ENCODE results near the gene GPSM1.
A peak's percentile ranks its signal among the peaks of the same experiment; 100 is the strongest.

GPSM1 gene

GRCh38 chr9:136342181-136343120, 15.1 kb downstream of the GPSM1 start:
- H3K4me3 ChIP-seq (replicated peaks; ENCODE audit: insufficient read depth, low read length), result peak overlapping the region; percentile 35

DNA sequence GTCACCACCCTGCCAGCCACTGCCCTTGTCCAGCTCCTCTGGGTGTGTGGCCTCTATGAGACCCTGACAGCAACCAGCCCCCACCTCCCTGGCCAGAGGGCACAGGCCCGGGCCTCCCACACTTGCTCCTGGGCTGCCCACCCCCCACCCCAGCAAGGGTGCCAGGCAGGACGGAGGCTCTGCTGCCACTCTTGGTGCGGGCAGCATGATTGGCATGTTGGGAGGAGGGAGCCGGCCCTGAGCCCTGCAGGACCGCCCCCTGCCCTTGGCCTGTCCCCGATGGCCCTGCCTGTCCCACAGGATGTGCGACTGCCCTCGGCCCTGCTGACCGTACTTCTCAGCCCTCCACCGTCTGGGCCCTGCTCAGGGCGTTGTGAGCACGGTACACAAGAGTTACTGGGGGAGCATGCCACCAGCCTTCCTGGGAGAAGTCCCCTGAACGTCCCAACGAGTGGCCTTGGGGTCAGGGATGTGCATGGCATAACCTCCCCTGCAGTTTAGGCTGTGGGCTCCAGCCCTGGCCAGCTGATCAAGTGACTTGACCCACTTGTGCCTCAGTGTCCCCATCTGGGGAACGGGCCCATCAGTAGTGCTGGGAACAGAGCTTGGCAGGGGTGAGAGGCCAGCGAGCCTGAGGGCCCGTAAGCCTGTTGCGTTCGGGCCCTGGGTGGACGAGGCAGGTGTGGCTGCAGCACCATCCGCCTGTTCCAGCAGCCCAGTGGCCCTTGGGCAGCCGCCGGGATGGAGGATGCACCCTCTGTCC, 16.0 kb downstream of the GPSM1 start:
- H3K27ac ChIP-seq (replicated peaks), result no peak overlapping the region
- H3K4me3 ChIP-seq (replicated peaks; ENCODE audit: insufficient read depth, low read length), result no peak overlapping the region
- no peaks in the 10 kb centered on the region for H3K27me3 ChIP-seq (ENCODE audit: insufficient read depth, poor library complexity, severe bottlenecking)
- no peak for DNase-seq (ENCODE audit: low read depth in 1 of 2, low spot score in 1 of 2)
- TF ChIP-seq SPI1 (IDR thresholded peaks at IDR 0.05; ENCODE audit: borderline replicate concordance, low read depth), result no peak
- TF ChIP-seq REST (IDR thresholded peaks at IDR 0.05; ENCODE audit: insufficient replicate concordance, low read depth), result no peak
- no peak for TF ChIP-seq POLR2AphosphoS5 (IDR thresholded peaks at IDR 0.05; ENCODE audit: low read depth)
- TF ChIP-seq GABPA (IDR thresholded peaks at IDR 0.05; ENCODE audit: low read depth), result no peak
- TF ChIP-seq CTCF (IDR thresholded peaks at IDR 0.05; ENCODE audit: insufficient read depth, low read length), result no peak

More at GRCh38 chr9:136342181-136343120, 15.1 kb downstream of the GPSM1 start:
- Histone ChIP-seq H3K27me3 (ENCODE audit: insufficient read depth, poor library complexity, severe bottlenecking) (no peaks in the 10 kb centered on the region), H3K27ac (replicated peaks) (no peak overlapping the region)
- TF ChIP-seq SPI1 (IDR thresholded peaks at IDR 0.05; ENCODE audit: borderline replicate concordance, low read depth) (peak; percentile 22; the same call in 1 of the 2 replicates), REST (IDR thresholded peaks at IDR 0.05; ENCODE audit: insufficient replicate concordance, low read depth) (no peak), POLR2AphosphoS5 (IDR thresholded peaks at IDR 0.05; ENCODE audit: low read depth) (no peak), GABPA (IDR thresholded peaks at IDR 0.05; ENCODE audit: low read depth) (no peak), CTCF (IDR thresholded peaks at IDR 0.05; ENCODE audit: insufficient read depth, low read length) (no peak)
- DNase-seq (ENCODE audit: low read depth in 1 of 2, low spot score in 1 of 2), result peak; percentile 74 to 82

- H3K27ac ChIP-seq (replicated peaks), result no peak overlapping the region
- H3K4me3 ChIP-seq (replicated peaks; ENCODE audit: insufficient read depth, low read length), result no peak overlapping the region
- no peak for DNase-seq (ENCODE audit: low read depth in 1 of 2, low spot score in 1 of 2)
- no peaks in the 10 kb centered on the region for H3K27me3 ChIP-seq (ENCODE audit: insufficient read depth, poor library complexity, severe bottlenecking)
- TF ChIP-seq GABPA (IDR thresholded peaks at IDR 0.05; ENCODE audit: low read depth) (no peak), POLR2AphosphoS5 (IDR thresholded peaks at IDR 0.05; ENCODE audit: low read depth) (no peak), REST (IDR thresholded peaks at IDR 0.05; ENCODE audit: insufficient replicate concordance, low read depth) (no peak), CTCF (IDR thresholded peaks at IDR 0.05; ENCODE audit: insufficient read depth, low read length) (no peak), SPI1 (IDR thresholded peaks at IDR 0.05; ENCODE audit: borderline replicate concordance, low read depth) (no peak)
Measured at GRCh38 chr9:136343884-136344269, 16.5 kb downstream of the GPSM1 start.

Data from HL-60 (cell line).